ENCODE results near the gene GLCCI1.
A peak's percentile ranks its signal among the peaks of the same experiment; 100 is the strongest.

GLCCI1 gene
- long read RNA-seq, partial matches to known transcripts, result 2 of 8 reads
- long read RNA-seq, other reads (novel, unspliced or antisense), result 6 of 8 reads

DNA sequence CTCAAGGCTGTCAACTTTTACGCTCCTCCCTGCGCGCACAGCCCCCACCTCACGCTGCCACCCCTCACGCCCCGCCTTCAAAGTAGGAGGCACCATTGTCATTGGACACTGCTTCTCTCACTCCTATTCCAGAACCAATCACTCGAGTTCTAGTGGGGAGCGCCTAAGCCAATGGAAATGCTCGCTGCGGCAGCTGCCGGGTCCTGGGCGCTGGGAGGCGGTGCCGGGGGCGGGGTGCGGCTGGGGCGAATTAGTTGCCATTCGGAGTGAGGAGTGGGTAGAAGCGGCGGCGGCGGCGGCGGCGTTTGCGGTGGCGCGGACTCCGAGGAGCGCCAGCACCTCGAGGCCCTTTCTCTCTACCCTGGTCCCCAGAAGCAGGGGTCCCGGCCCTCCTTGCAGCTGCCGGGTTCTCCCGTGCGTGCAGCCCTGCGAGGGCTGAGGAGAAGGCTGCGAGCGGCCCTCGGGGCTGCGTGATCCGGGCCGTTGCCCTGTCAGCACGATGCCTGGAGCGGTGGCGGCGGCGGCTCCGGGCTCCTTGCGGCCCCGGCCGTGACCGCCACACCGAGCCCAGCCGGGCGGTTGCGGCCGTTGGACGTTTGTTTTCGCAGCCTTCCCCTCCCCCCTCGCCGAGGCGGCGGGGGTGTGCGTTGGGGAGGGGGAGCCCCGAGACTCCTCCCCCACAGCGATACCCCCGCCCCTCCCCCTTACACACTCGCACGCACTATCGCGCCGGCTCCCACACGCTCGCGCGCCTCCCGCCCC, at the start of gene GLCCI1:
Gene GLCCI1 (plus strand): TSS at position 253 of the 762 bp plus-strand sequence. CDS start 555 bp downstream, outside the sequence.
- TF ChIP-seq GABPA (IDR thresholded peaks at IDR 0.05; ENCODE audit: low read depth), result no peak
- no peak for TF ChIP-seq SPI1 (IDR thresholded peaks at IDR 0.05; ENCODE audit: borderline replicate concordance, low read depth)
- peak; percentile 84 for TF ChIP-seq POLR2AphosphoS5 (IDR thresholded peaks at IDR 0.05; ENCODE audit: low read depth)
- peak; percentile 57 for TF ChIP-seq REST (IDR thresholded peaks at IDR 0.05; ENCODE audit: insufficient replicate concordance, low read depth)
- DNase-seq (ENCODE audit: low read depth in 1 of 2, low spot score in 1 of 2), result peak; percentile 90 to 98
- H3K4me3 ChIP-seq (replicated peaks; ENCODE audit: insufficient read depth, low read length), result peak within 1 kb of the TSS; percentile 80
- H3K27ac ChIP-seq (replicated peaks), result peak within 1 kb of the TSS; percentile 93
- H3K27me3 ChIP-seq (ENCODE audit: insufficient read depth, poor library complexity, severe bottlenecking), result no peaks in the 10 kb centered on the region

- no peak for DNase-seq (ENCODE audit: low read depth in 1 of 2, low spot score in 1 of 2)
- no peak for TF ChIP-seq REST (IDR thresholded peaks at IDR 0.05; ENCODE audit: insufficient replicate concordance, low read depth)
- TF ChIP-seq SPI1 (IDR thresholded peaks at IDR 0.05; ENCODE audit: borderline replicate concordance, low read depth), result no peak
- TF ChIP-seq, protein P1, sequence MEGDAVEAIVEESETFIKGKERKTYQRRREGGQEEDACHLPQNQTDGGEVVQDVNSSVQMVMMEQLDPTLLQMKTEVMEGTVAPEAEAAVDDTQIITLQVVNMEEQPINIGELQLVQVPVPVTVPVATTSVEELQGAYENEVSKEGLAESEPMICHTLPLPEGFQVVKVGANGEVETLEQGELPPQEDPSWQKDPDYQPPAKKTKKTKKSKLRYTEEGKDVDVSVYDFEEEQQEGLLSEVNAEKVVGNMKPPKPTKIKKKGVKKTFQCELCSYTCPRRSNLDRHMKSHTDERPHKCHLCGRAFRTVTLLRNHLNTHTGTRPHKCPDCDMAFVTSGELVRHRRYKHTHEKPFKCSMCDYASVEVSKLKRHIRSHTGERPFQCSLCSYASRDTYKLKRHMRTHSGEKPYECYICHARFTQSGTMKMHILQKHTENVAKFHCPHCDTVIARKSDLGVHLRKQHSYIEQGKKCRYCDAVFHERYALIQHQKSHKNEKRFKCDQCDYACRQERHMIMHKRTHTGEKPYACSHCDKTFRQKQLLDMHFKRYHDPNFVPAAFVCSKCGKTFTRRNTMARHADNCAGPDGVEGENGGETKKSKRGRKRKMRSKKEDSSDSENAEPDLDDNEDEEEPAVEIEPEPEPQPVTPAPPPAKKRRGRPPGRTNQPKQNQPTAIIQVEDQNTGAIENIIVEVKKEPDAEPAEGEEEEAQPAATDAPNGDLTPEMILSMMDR (IDR thresholded peaks at IDR 0.05; ENCODE audit: insufficient read depth, low read length), result no peak
- no peak for TF ChIP-seq POLR2AphosphoS5 (IDR thresholded peaks at IDR 0.05; ENCODE audit: low read depth)
- TF ChIP-seq GABPA (IDR thresholded peaks at IDR 0.05; ENCODE audit: low read depth), result no peak
- Histone ChIP-seq H3K4me3 (replicated peaks; ENCODE audit: insufficient read depth, low read length) (no peak overlapping the region), H3K27me3 (ENCODE audit: insufficient read depth, poor library complexity, severe bottlenecking) (no peaks in the 10 kb centered on the region), H3K27ac (replicated peaks) (no peak overlapping the region)
These were observed 49.1 kb upstream of the GLCCI1 start for GRCh38 chr7:7919449-7919945.

- TF ChIP-seq, protein P1 (IDR thresholded peaks at IDR 0.05; ENCODE audit: insufficient read depth, low read length), result no peak
- no peak for TF ChIP-seq GABPA (IDR thresholded peaks at IDR 0.05; ENCODE audit: low read depth)
- TF ChIP-seq POLR2AphosphoS5 (IDR thresholded peaks at IDR 0.05; ENCODE audit: low read depth), result no peak
- no peak for TF ChIP-seq SPI1 (IDR thresholded peaks at IDR 0.05; ENCODE audit: borderline replicate concordance, low read depth)
- TF ChIP-seq REST (IDR thresholded peaks at IDR 0.05; ENCODE audit: insufficient replicate concordance, low read depth), result no peak
- no peak overlapping the region for H3K4me3 ChIP-seq (replicated peaks; ENCODE audit: insufficient read depth, low read length)
- H3K27me3 ChIP-seq (ENCODE audit: insufficient read depth, poor library complexity, severe bottlenecking), result no peaks in the 10 kb centered on the region
- no peak for DNase-seq (ENCODE audit: low read depth in 1 of 2, low spot score in 1 of 2)
- H3K27ac ChIP-seq (replicated peaks), result no peak overlapping the region
These were observed 48.5 kb upstream of the GLCCI1 start for GRCh38 chr7:7920056-7920455.
